Measurements from ENCODE around the gene RUBCNL. TPM values are rescaled to one million over a fixed set of nuclear protein-coding genes. Genes with fewer than 3 reads are reported as not detected.

The RUBCNL gene
- total RNA-seq, 1 experiment from 2014 or later, result 1.4 TPM

GRCh38 chr13:46359714-46360113 is 27.3 kb downstream of the RUBCNL start:
- Histone ChIP-seq H4K20me1 (ENCODE audit: control insufficient read depth, insufficient read depth, insufficient read length) (no peaks in the 10 kb centered on the region), H3K79me1 (ENCODE audit: insufficient read depth, low read depth, low read length, poor library complexity, severe bottlenecking) (no peaks in the 10 kb centered on the region), H2BK20ac (ENCODE audit: low read depth, low read length, poor library complexity, severe bottlenecking) (no peak overlapping the region), H3K4me2 (ENCODE audit: insufficient read depth, insufficient read length, low read length) (no peak overlapping the region), H3K27me3 (ENCODE audit: insufficient read depth, low read length) (no peaks in the 10 kb centered on the region), H3K56ac (ENCODE audit: insufficient read length, low read depth, low read length) (no peak overlapping the region), H3T11ph (ENCODE audit: low read length) (no peak overlapping the region), H3K79me2 (ENCODE audit: insufficient read depth, low read length) (no peaks in the 10 kb centered on the region), H3K4me1 (ENCODE audit: insufficient read depth, low read length) (no peaks in the 10 kb centered on the region), H3K14ac (ENCODE audit: insufficient read depth, low read length) (no peak overlapping the region), H3K23me2 (ENCODE audit: insufficient read length, low read depth, low read length, poor library complexity, severe bottlenecking) (no peaks in the 10 kb centered on the region), H2BK120ac (ENCODE audit: low read depth, low read length, poor library complexity, severe bottlenecking) (no peak overlapping the region), H4K8ac (replicated peaks; ENCODE audit: insufficient read length, low read depth, low read length) (no peak overlapping the region), H3K18ac (ENCODE audit: insufficient read length, low read depth, low read length) (no peak overlapping the region), H2BK5ac (ENCODE audit: insufficient read length, low read length) (no peak overlapping the region), H3K9ac (ENCODE audit: extremely low read depth, insufficient read length, low read length) (no peak overlapping the region), H2AK5ac (ENCODE audit: insufficient read length, low read length) (no peak overlapping the region), H3K23ac (ENCODE audit: insufficient read length, low read depth, low read length) (no peak overlapping the region), H4K5ac (ENCODE audit: insufficient read length, low read depth, low read length) (no peak overlapping the region), H3K9me3 (ENCODE audit: control insufficient read depth, low read depth, low read length) (no peaks in the 10 kb centered on the region), H2BK15ac (ENCODE audit: low read depth, low read length) (no peak overlapping the region), H2AFZ (ENCODE audit: low read length) (no peak overlapping the region), H3K4ac (ENCODE audit: low read depth, low read length) (no peak overlapping the region), H4K91ac (ENCODE audit: insufficient read length, low read depth, low read length) (no peak overlapping the region), H3K27ac (ENCODE audit: insufficient read length, low read depth, low read length) (no peak overlapping the region), H2BK12ac (ENCODE audit: insufficient read length, low read depth, low read length) (no peak overlapping the region)
- peaks cover 0 to under 1% (median 0%) of the 10 kb centered on the region in 3 experiments; a peak in 1 of 7 replicates for H3K36me3 Mint-ChIP-seq (ENCODE audit: insufficient read depth in 1 of 3, low read depth in 3 of 3)
- H3K9me3 Mint-ChIP-seq, result 0 out of 5 replicates have a peak, but pooled peaks cover 0 to under 1% of the 10 kb centered on the region in 2 experiments
- TF ChIP-seq, protein P1, sequence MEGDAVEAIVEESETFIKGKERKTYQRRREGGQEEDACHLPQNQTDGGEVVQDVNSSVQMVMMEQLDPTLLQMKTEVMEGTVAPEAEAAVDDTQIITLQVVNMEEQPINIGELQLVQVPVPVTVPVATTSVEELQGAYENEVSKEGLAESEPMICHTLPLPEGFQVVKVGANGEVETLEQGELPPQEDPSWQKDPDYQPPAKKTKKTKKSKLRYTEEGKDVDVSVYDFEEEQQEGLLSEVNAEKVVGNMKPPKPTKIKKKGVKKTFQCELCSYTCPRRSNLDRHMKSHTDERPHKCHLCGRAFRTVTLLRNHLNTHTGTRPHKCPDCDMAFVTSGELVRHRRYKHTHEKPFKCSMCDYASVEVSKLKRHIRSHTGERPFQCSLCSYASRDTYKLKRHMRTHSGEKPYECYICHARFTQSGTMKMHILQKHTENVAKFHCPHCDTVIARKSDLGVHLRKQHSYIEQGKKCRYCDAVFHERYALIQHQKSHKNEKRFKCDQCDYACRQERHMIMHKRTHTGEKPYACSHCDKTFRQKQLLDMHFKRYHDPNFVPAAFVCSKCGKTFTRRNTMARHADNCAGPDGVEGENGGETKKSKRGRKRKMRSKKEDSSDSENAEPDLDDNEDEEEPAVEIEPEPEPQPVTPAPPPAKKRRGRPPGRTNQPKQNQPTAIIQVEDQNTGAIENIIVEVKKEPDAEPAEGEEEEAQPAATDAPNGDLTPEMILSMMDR (conservative IDR thresholded peaks at IDR 0.05), result no peak
- WGBS (ENCODE audit: extremely low coverage, insufficient read length, low lambda C conversion rate), result no CpG with 5 or more reads among the region's 1 CpG
- peaks cover 4 to 14% of the 10 kb centered on the region in 2 experiments for H3K4me1 Mint-ChIP-seq
- no peaks in the 10 kb centered on the region for H3K27me3 Mint-ChIP-seq (ENCODE audit: low read depth)
- H3K4me3 Mint-ChIP-seq, result no peak overlapping the region
- no peak for DNase-seq
- H3K27ac Mint-ChIP-seq, result no peak overlapping the region
